ENCODE measurements around the gene LDB2. TPM values are rescaled to one million over a fixed set of nuclear protein-coding genes. Genes with fewer than 3 reads are reported as not detected.

LDB2 gene
- polyA plus RNA-seq, 3 donors = not detected

- Mint-ChIP-seq H3K27ac (no peak overlapping the region), H3K36me3 (no peaks in the 10 kb centered on the region), H3K4me1 (peaks cover 2% of the 10 kb centered on the region), H3K4me3 (no peak overlapping the region), H3K9me3 (peaks cover 0 to 8% (median 2%) of the 10 kb centered on the region in 7 donors), H3K27me3 (ENCODE audit: low read depth in 3 of 3) (peaks cover 0 to 3% (median 1%) of the 10 kb centered on the region in 3 donors)
- H2AFZ ChIP-seq (ENCODE audit: insufficient read depth, low read depth, low read length, poor library complexity, severe bottlenecking) = no peak overlapping the region
- no peaks in the 10 kb centered on the region for H3K4me1 ChIP-seq (ENCODE audit: control insufficient read depth in 1 of 2, insufficient read depth in 2 of 2, low read length in 2 of 2)
- TF ChIP-seq, protein P1, sequence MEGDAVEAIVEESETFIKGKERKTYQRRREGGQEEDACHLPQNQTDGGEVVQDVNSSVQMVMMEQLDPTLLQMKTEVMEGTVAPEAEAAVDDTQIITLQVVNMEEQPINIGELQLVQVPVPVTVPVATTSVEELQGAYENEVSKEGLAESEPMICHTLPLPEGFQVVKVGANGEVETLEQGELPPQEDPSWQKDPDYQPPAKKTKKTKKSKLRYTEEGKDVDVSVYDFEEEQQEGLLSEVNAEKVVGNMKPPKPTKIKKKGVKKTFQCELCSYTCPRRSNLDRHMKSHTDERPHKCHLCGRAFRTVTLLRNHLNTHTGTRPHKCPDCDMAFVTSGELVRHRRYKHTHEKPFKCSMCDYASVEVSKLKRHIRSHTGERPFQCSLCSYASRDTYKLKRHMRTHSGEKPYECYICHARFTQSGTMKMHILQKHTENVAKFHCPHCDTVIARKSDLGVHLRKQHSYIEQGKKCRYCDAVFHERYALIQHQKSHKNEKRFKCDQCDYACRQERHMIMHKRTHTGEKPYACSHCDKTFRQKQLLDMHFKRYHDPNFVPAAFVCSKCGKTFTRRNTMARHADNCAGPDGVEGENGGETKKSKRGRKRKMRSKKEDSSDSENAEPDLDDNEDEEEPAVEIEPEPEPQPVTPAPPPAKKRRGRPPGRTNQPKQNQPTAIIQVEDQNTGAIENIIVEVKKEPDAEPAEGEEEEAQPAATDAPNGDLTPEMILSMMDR (IDR thresholded peaks at IDR 0.05) = no peak
- no peaks in the 10 kb centered on the region for H3K27me3 ChIP-seq (ENCODE audit: control insufficient read depth in 2 of 2, insufficient read depth in 2 of 2, low read length in 2 of 2)
- no peaks in the 10 kb centered on the region for H3K36me3 ChIP-seq (replicated peaks in 1 of 2; ENCODE audit: control insufficient read depth in 1 of 2, insufficient read depth in 2 of 2, low read length in 2 of 2)
- no peak overlapping the region for H3K4me2 ChIP-seq (replicated peaks; ENCODE audit: extremely low read depth, low read length, poor library complexity, severe bottlenecking)
- H3K9me3 ChIP-seq (replicated peaks in 1 of 2; ENCODE audit: control insufficient read depth in 1 of 2, insufficient read depth in 1 of 2, low read length in 2 of 2) = no peaks in the 10 kb centered on the region
- intact Hi-C loops (cut with micrococcal nuclease) = no loop called here
- H3K27ac ChIP-seq (ENCODE audit: low read depth in 1 of 2, low read length in 2 of 2) = no peak overlapping the region
- no peak overlapping the region for H3K9ac ChIP-seq (ENCODE audit: insufficient read depth, low read length, poor library complexity, severe bottlenecking)
- no peaks in the 10 kb centered on the region for H4K20me1 ChIP-seq (ENCODE audit: insufficient read depth, low read length)
- H3K4me3 ChIP-seq (replicated peaks in 1 of 3; ENCODE audit: low read depth in 2 of 3, low read length in 3 of 3) = no peak overlapping the region
- DNase-seq = no peak
- WGBS (ENCODE audit: insufficient coverage) = 89% methylated on average over 1 of the region's 3 CpGs
- H3K79me2 ChIP-seq (ENCODE audit: insufficient read depth, low read length) = no peaks in the 10 kb centered on the region
Measured at GRCh38 chr4:16866974-16867373, 31.5 kb downstream of the LDB2 start.

GRCh38 chr4:16865897-16866283 lies 32.6 kb downstream of the LDB2 start:
- Histone ChIP-seq H4K20me1 (ENCODE audit: insufficient read depth, low read length) (no peaks in the 10 kb centered on the region), H3K4me2 (replicated peaks; ENCODE audit: extremely low read depth, low read length, poor library complexity, severe bottlenecking) (no peak overlapping the region), H3K27me3 (ENCODE audit: control insufficient read depth in 2 of 2, insufficient read depth in 2 of 2, low read length in 2 of 2) (no peaks in the 10 kb centered on the region), H3K27ac (ENCODE audit: low read depth in 1 of 2, low read length in 2 of 2) (no peak overlapping the region), H3K36me3 (replicated peaks in 1 of 2; ENCODE audit: control insufficient read depth in 1 of 2, insufficient read depth in 2 of 2, low read length in 2 of 2) (no peaks in the 10 kb centered on the region), H2AFZ (ENCODE audit: insufficient read depth, low read depth, low read length, poor library complexity, severe bottlenecking) (no peak overlapping the region), H3K9ac (ENCODE audit: insufficient read depth, low read length, poor library complexity, severe bottlenecking) (no peak overlapping the region), H3K4me1 (ENCODE audit: control insufficient read depth in 1 of 2, insufficient read depth in 2 of 2, low read length in 2 of 2) (no peaks in the 10 kb centered on the region), H3K4me3 (replicated peaks in 1 of 3; ENCODE audit: low read depth in 2 of 3, low read length in 3 of 3) (no peak overlapping the region), H3K9me3 (replicated peaks in 1 of 2; ENCODE audit: control insufficient read depth in 1 of 2, insufficient read depth in 1 of 2, low read length in 2 of 2) (no peaks in the 10 kb centered on the region), H3K79me2 (ENCODE audit: insufficient read depth, low read length) (no peaks in the 10 kb centered on the region)
- Mint-ChIP-seq H3K4me1 (peaks cover 2% of the 10 kb centered on the region), H3K36me3 (no peaks in the 10 kb centered on the region), H3K27ac (no peak overlapping the region), H3K4me3 (no peak overlapping the region), H3K9me3 (peaks cover 0 to 8% (median 2%) of the 10 kb centered on the region in 7 donors), H3K27me3 (ENCODE audit: low read depth in 3 of 3) (peaks cover 0 to 3% (median 1%) of the 10 kb centered on the region in 3 donors)
- intact Hi-C loops (cut with micrococcal nuclease) = no loop called here
- 75% methylated on average over 1 of the region's 4 CpGs for WGBS (ENCODE audit: insufficient coverage)
- no peak for DNase-seq
- TF ChIP-seq, protein P1 (IDR thresholded peaks at IDR 0.05) = no peak

Data from CD14-positive monocyte (primary cell).